Gastroesophageal sphincter (tissue), 3 donors: ENCODE data around the gene GALNT7.

Experiments used
- CTCF ChIP-seq, 4 experiments: fragments of 200-600 bp in 2 of 4; fragments of 450-650 bp in 2 of 4; sonication (generic) in 1 of 4; IDR thresholded peaks; one replicate each; pipeline ENCODE4 v1.5.1; 2017 to 2019; ENCODE audit warnings: antibody characterized with exemption in 4 of 4, mild to moderate bottlenecking in 2 of 4, moderate library complexity in 2 of 4
- EP300 ChIP-seq: sonication (generic); formaldehyde crosslinking; IDR thresholded peaks from one replicate; pipeline ENCODE4 v1.6.1; 2017; ENCODE audit warnings: antibody characterized with exemption, mild to moderate bottlenecking
- POLR2A ChIP-seq, 2 donors: fragments of 450-650 bp; IDR thresholded peaks; one replicate each; pipeline ENCODE4 v1.6.1; 2017; ENCODE audit warnings: antibody characterized with exemption in 2 of 2, mild to moderate bottlenecking in 2 of 2, moderate library complexity in 1 of 2

DNA sequence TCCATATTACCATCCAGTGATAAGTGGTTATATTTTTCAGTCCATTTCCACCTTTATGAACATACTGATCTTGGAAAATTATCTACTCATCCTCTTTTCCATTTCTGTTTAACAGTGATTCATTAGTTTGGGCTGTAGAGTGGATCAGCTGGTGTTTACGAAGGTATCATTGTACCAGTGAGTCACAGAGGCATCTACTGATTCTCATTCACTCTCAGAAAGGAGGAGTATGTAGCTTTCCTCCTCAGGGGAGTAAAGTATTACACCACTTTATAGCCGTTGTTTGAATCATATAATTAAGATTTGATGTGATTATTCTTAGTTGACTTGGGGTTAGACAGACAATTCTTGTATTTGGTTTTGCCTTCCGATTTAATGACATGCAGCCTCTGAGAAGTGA, 74.7 kb downstream of the GALNT7 start:
- no peak for TF ChIP-seq CTCF (IDR thresholded peaks at IDR 0.05)
- TF ChIP-seq POLR2A (IDR thresholded peaks at IDR 0.05), result no peak
- no peak for TF ChIP-seq EP300
